ENCODE data around the gene TBC1D8.

TBC1D8 gene

GRCh38 chr2:101023327-101024107, 127.7 kb downstream of the TBC1D8 start:
- no peak for DNase-seq

GRCh38 chr2:101022221-101022620, 129.0 kb downstream of the TBC1D8 start:
- DNase-seq: no peak

- no peak for DNase-seq
Observed at GRCh38 chr2:101018934-101019333, 132.2 kb downstream of the TBC1D8 start.

GRCh38 chr2:101017371-101017770, 133.8 kb downstream of the TBC1D8 start:
- DNase-seq: no peak

GRCh38 chr2:101014264-101014857, 136.8 kb downstream of the TBC1D8 start:
- no peak for DNase-seq

GRCh38 chr2:101012706-101013181, 138.4 kb downstream of the TBC1D8 start:
- DNase-seq: peak; percentile 50

GRCh38 chr2:101012054-101012705, 139.0 kb downstream of the TBC1D8 start:
- no peak for DNase-seq

GRCh38 chr2:101011152-101011551, 140.0 kb downstream of the TBC1D8 start:
- DNase-seq: no peak

- no peak for DNase-seq
Observed at GRCh38 chr2:101007415-101008345, 143.5 kb downstream of the TBC1D8 start.

GRCh38 chr2:101006065-101006715, 145.0 kb downstream of the TBC1D8 start:
- DNase-seq: no peak

- no peak for DNase-seq
Observed at GRCh38 chr2:101004620-101005325, 146.4 kb downstream of the TBC1D8 start.

- no peak for DNase-seq
Observed at GRCh38 chr2:101003278-101003775, 147.9 kb downstream of the TBC1D8 start.

GRCh38 chr2:101002562-101003277, 148.5 kb downstream of the TBC1D8 start:
- DNase-seq: peak; percentile 42

GRCh38 chr2:101001691-101002561, 149.3 kb downstream of the TBC1D8 start, which contains the start of gene RPL31:
Gene RPL31 (plus strand): TSS chr2:101002289. CDS start chr2:101002702, 413 bp downstream.
- peak; percentile 98 for DNase-seq

GRCh38 chr2:100999995-101000394, 151.2 kb downstream of the TBC1D8 start:
- DNase-seq: no peak

- DNase-seq: no peak
Observed at GRCh38 chr2:100998235-100998573, 153.0 kb downstream of the TBC1D8 start.

- DNase-seq: no peak
Observed at GRCh38 chr2:100997509-100998234, 153.5 kb downstream of the TBC1D8 start.

GRCh38 chr2:100995309-100996075, 155.7 kb downstream of the TBC1D8 start:
- DNase-seq: no peak
